ENCODE data around the gene RNF10.
A peak's percentile ranks its signal among the peaks of the same experiment; 100 is the strongest.
"Not testable (repeated sequence)": the region's sequence is repeated elsewhere in the genome, so short reads cannot be mapped to it uniquely, and the experiment has no call there.

Gene RNF10

GRCh38 chr12:120580787-120581723 lies 46.9 kb downstream of the RNF10 start, which contains the start of gene POP5:
Gene POP5, minus strand, starts transcription at chr12:120581402. Its CDS starts 40 bp downstream, at chr12:120581362.
- peak; percentile 86 to 87 for DNase-seq (ENCODE audit: low read depth in 2 of 2)

- DNase-seq (ENCODE audit: low read depth in 2 of 2) = no peak
These were observed 47.8 kb downstream of the RNF10 start for GRCh38 chr12:120581998-120582397.

- peak; percentile 64 to 75 for DNase-seq (ENCODE audit: low read depth in 2 of 2)
These were observed 49.4 kb downstream of the RNF10 start for GRCh38 chr12:120583478-120584030.

GRCh38 chr12:120584343-120585149 lies 50.4 kb downstream of the RNF10 start:
- DNase-seq (ENCODE audit: low read depth in 2 of 2) = no peak

- DNase-seq (ENCODE audit: low read depth in 2 of 2) = no peak
These were observed 52.0 kb downstream of the RNF10 start for GRCh38 chr12:120586206-120586605.

- DNase-seq (ENCODE audit: low read depth in 2 of 2) = no peak
These were observed 52.7 kb downstream of the RNF10 start for GRCh38 chr12:120586860-120587259.

- DNase-seq (ENCODE audit: low read depth in 2 of 2) = no peak
These were observed 54.2 kb downstream of the RNF10 start for GRCh38 chr12:120588371-120588770.

- DNase-seq (ENCODE audit: low read depth in 2 of 2) = no peak
These were observed 55.1 kb downstream of the RNF10 start for GRCh38 chr12:120588948-120589930.

GRCh38 chr12:120590741-120591407 lies 56.7 kb downstream of the RNF10 start:
- DNase-seq (ENCODE audit: low read depth in 2 of 2) = no peak

- no peak for DNase-seq (ENCODE audit: low read depth in 2 of 2)
These were observed 58.2 kb downstream of the RNF10 start for GRCh38 chr12:120592121-120593049.

- DNase-seq (ENCODE audit: low read depth in 2 of 2) = no peak
These were observed 62.7 kb downstream of the RNF10 start for GRCh38 chr12:120596901-120597300.

GRCh38 chr12:120597861-120598260 lies 63.7 kb downstream of the RNF10 start:
- DNase-seq (ENCODE audit: low read depth in 2 of 2) = no peak

GRCh38 chr12:120598674-120599463 lies 64.7 kb downstream of the RNF10 start:
- DNase-seq (ENCODE audit: low read depth in 2 of 2) = no peak

- no peak for DNase-seq (ENCODE audit: low read depth in 2 of 2)
These were observed 65.8 kb downstream of the RNF10 start for GRCh38 chr12:120599672-120600552.

- not testable (repeated sequence) for DNase-seq (ENCODE audit: low read depth in 2 of 2)
These were observed 68.3 kb downstream of the RNF10 start for GRCh38 chr12:120602416-120602815.

GRCh38 chr12:120610560-120610959 lies 76.4 kb downstream of the RNF10 start:
- no peak for DNase-seq (ENCODE audit: low read depth in 2 of 2)

- DNase-seq (ENCODE audit: low read depth in 2 of 2) = not testable (repeated sequence)
These were observed 77.4 kb downstream of the RNF10 start for GRCh38 chr12:120611534-120611933.
